Liver (tissue), 9 donors: ENCODE results near the gene NEK11. TPM values are rescaled to one million over a fixed set of nuclear protein-coding genes. Genes with fewer than 3 reads are reported as not detected.

Source experiments
- DNase-seq: peaks from one replicate; pipeline ENCODE4 v3.0.0-alpha.2; 2017; ENCODE audit warnings: low spot score
- H3K27ac ChIP-seq, 2 donors: one replicate each; pipeline ENCODE4 v1.7.0; 2013; ENCODE audit warnings: inconsistent platforms in 2 of 2, low read length in 2 of 2, control low read depth in 1 of 2, low read depth in 1 of 2, mild to moderate bottlenecking in 1 of 2
- H3K27me3 ChIP-seq, 4 donors: one replicate each; pipeline versions ENCODE4 v1.6.1 to v1.7.0; 2013; ENCODE audit warnings: low read length in 3 of 4, inconsistent platforms in 1 of 4, mild to moderate bottlenecking in 1 of 4, moderate library complexity in 1 of 4; ENCODE audit not compliant: control insufficient read depth in 4 of 4, insufficient read depth in 4 of 4
- H3K36me3 ChIP-seq, 4 donors: one replicate each; pipeline versions ENCODE4 v1.6.1 to v1.7.0; 2013; ENCODE audit warnings: low read length in 3 of 4, mild to moderate bottlenecking in 3 of 4, low read depth in 1 of 4, moderate library complexity in 1 of 4; ENCODE audit not compliant: control insufficient read depth in 4 of 4, insufficient read depth in 3 of 4
- H3K4me1 ChIP-seq, 4 donors: one replicate each; pipeline versions ENCODE4 v1.6.1 to v1.7.0; 2013; ENCODE audit warnings: low read length in 3 of 4, mild to moderate bottlenecking in 3 of 4, moderate library complexity in 1 of 4; ENCODE audit not compliant: control insufficient read depth in 4 of 4, insufficient read depth in 4 of 4
- H3K4me3 ChIP-seq, 3 donors: one replicate each; pipeline versions ENCODE4 v1.6.1 to v1.7.0; 2013; ENCODE audit warnings: low read length in 3 of 3, control low read depth in 1 of 3, low read depth in 1 of 3, mild to moderate bottlenecking in 1 of 3
- H3K9ac ChIP-seq, 2 donors: one replicate each; pipeline ENCODE4 v1.7.0; 2013; ENCODE audit warnings: low read length in 2 of 2, mild to moderate bottlenecking in 2 of 2, moderate library complexity in 2 of 2, control low read depth in 1 of 2, low read depth in 1 of 2
- H3K9me3 ChIP-seq, 4 donors: one replicate each; pipeline versions ENCODE4 v1.6.1 to v1.7.0; 2013; ENCODE audit warnings: low read length in 3 of 4; ENCODE audit not compliant: control insufficient read depth in 4 of 4
- EGR1 ChIP-seq, 2 donors: IDR thresholded peaks; 2 replicates each; pipeline ENCODE4 v1.6.1; 2016 to 2018; ENCODE audit warnings: antibody characterized with exemption in 2 of 2, low read depth in 2 of 2
- FOXA1 ChIP-seq: IDR thresholded peaks from 2 replicates; pipeline ENCODE4 v1.6.1; 2016; ENCODE audit warnings: antibody characterized with exemption
- FOXA2 ChIP-seq: IDR thresholded peaks from 2 replicates; pipeline ENCODE4 v1.6.1; 2016; ENCODE audit warnings: antibody characterized with exemption
- GABPA ChIP-seq, 2 donors: IDR thresholded peaks in 1 of 2; conservative IDR thresholded peaks in 1 of 2; 2 replicates each; pipeline ENCODE4 v1.6.1; 2016; ENCODE audit warnings: antibody characterized with exemption in 2 of 2, mild to moderate bottlenecking in 1 of 2, moderate library complexity in 1 of 2
- HNF4A ChIP-seq, 2 donors: conservative IDR thresholded peaks; 2 replicates each; pipeline ENCODE4 v1.6.1; 2016; ENCODE audit warnings: antibody characterized with exemption in 2 of 2, mild to moderate bottlenecking in 2 of 2
- HNF4G ChIP-seq: IDR thresholded peaks from 2 replicates; pipeline ENCODE4 v1.6.1; 2016; ENCODE audit warnings: antibody characterized with exemption
- JUND ChIP-seq, 2 donors: IDR thresholded peaks; 2 replicates each; pipeline ENCODE4 v1.6.1; 2016; ENCODE audit warnings: antibody characterized with exemption in 2 of 2
- MAX ChIP-seq: IDR thresholded peaks from 2 replicates; pipeline ENCODE4 v1.6.1; 2016; ENCODE audit warnings: antibody characterized with exemption
- NR2F2 ChIP-seq: IDR thresholded peaks from 2 replicates; pipeline ENCODE4 v1.6.1; 2016; ENCODE audit warnings: antibody characterized with exemption
- RAD21 ChIP-seq, 2 donors: IDR thresholded peaks; 2 replicates each; pipeline ENCODE4 v1.6.1; 2016; ENCODE audit warnings: antibody characterized with exemption in 2 of 2, mild to moderate bottlenecking in 2 of 2
- RXRA ChIP-seq, 2 donors: IDR thresholded peaks; 2 replicates each; pipeline ENCODE4 v1.6.1; 2017 to 2018; ENCODE audit warnings: antibody characterized with exemption in 2 of 2, mild to moderate bottlenecking in 1 of 2
- SP1 ChIP-seq: IDR thresholded peaks from 2 replicates; pipeline ENCODE4 v1.6.1; 2018; ENCODE audit warnings: antibody characterized with exemption, mild to moderate bottlenecking
- TAF1 ChIP-seq: conservative IDR thresholded peaks from 2 replicates; pipeline ENCODE4 v1.6.1; 2016; ENCODE audit warnings: antibody characterized with exemption, mild to moderate bottlenecking
- YY1 ChIP-seq: IDR thresholded peaks from 2 replicates; pipeline ENCODE4 v1.6.1; 2016; ENCODE audit warnings: antibody characterized with exemption, mild to moderate bottlenecking
- WGBS: extraction: QIAGEN DNeasy Blood & Tissue Kit; methylation state at CpG from one replicate; pipeline ENCODE4 v1.1.7; 2013; 5-methylcytosine and 5-hydroxymethylcytosine counted together
- polyA plus RNA-seq, 2 donors: library from polyadenylated mRNA; stranded (reverse) in 1 of 2; unstranded in 1 of 2; fragments of 200-250 nt in 1 of 2; fragments of >200 nt in 1 of 2; fragmentation: Nextera tagmentation in 1 of 2; extraction: Ambion mirVana in 1 of 2; gene quantifications; one replicate each; pipeline versions ENCODE4 v1.2.1 to v1.2.3, GENCODE V29; 2013 to 2015
- total RNA-seq, 2 donors: library from RNA; depleted of rRNA; stranded (reverse); fragments of >200 nt; gene quantifications; one replicate each; pipeline ENCODE4 v1.2.3, GENCODE V29; 2014
- TF ChIP-seq, protein P1 (sequence below): IDR thresholded peaks from 2 replicates; pipeline ENCODE4 v1.6.1; 2016; ENCODE audit warnings: antibody characterized with exemption
- TF ChIP-seq, protein P2 (sequence below): fragments of 150-350 bp; IDR thresholded peaks from 2 replicates; pipeline ENCODE4 v1.5.1; 2017; ENCODE audit warnings: improper control_type of control experiment, low read depth, low read length; ENCODE audit not compliant: missing input control
- TF ChIP-seq, protein P3 (sequence below): IDR thresholded peaks from 2 replicates; pipeline ENCODE4 v1.6.1; 2016; ENCODE audit warnings: antibody characterized with exemption
- TF ChIP-seq, protein P4 (sequence below): IDR thresholded peaks from 2 replicates; pipeline ENCODE4 v1.6.1; 2016; ENCODE audit warnings: antibody characterized with exemption, mild to moderate bottlenecking
- donor health status: healthy.
- donor health status: healthy.
- donor health status: healthy.
- donor health status: healthy.
- donor health status: healthy.

The NEK11 gene
- total and polyA plus RNA-seq, 4 donors, result 0.35 to 0.92 (median 0.69) TPM

DNA sequence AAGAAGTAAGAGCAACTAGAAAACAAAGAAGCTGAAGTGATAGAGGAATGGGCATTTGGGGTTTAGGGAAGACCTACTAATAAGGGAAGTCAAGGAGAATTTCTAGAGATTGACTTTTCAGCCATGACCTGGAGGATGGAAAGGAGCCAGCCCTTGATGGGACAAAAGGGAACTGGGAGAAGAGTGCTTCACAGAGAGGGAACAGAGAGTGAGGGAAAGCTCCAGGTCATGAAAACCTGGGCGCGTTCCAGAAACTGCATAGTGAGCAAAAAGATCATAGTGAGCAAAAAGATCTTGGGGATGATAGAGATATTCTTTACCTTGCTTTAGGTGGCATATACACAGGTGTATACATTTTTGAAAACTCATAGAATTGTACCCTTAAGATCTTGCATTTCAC lies 211.8 kb downstream of the NEK11 start:
- WGBS, result 96% methylated on average over 2 of the region's 2 CpGs
- Histone ChIP-seq H3K27ac (no peak overlapping the region), H3K27me3 (no peaks in the 10 kb centered on the region), H3K4me1 (no peaks in the 10 kb centered on the region), H3K9me3 (no peaks in the 10 kb centered on the region), H3K36me3 (no peaks in the 10 kb centered on the region), H3K4me3 (no peak overlapping the region), H3K9ac (no peak overlapping the region)
- TF ChIP-seq SP1, result no peak
- TF ChIP-seq FOXA2, result no peak
- no peak for TF ChIP-seq MAX
- TF ChIP-seq FOXA1, result no peak
- TF ChIP-seq YY1, result no peak
- TF ChIP-seq, protein P1, sequence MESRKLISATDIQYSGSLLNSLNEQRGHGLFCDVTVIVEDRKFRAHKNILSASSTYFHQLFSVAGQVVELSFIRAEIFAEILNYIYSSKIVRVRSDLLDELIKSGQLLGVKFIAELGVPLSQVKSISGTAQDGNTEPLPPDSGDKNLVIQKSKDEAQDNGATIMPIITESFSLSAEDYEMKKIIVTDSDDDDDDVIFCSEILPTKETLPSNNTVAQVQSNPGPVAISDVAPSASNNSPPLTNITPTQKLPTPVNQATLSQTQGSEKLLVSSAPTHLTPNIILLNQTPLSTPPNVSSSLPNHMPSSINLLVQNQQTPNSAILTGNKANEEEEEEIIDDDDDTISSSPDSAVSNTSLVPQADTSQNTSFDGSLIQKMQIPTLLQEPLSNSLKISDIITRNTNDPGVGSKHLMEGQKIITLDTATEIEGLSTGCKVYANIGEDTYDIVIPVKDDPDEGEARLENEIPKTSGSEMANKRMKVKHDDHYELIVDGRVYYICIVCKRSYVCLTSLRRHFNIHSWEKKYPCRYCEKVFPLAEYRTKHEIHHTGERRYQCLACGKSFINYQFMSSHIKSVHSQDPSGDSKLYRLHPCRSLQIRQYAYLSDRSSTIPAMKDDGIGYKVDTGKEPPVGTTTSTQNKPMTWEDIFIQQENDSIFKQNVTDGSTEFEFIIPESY, result no peak
- TF ChIP-seq, protein P2, sequence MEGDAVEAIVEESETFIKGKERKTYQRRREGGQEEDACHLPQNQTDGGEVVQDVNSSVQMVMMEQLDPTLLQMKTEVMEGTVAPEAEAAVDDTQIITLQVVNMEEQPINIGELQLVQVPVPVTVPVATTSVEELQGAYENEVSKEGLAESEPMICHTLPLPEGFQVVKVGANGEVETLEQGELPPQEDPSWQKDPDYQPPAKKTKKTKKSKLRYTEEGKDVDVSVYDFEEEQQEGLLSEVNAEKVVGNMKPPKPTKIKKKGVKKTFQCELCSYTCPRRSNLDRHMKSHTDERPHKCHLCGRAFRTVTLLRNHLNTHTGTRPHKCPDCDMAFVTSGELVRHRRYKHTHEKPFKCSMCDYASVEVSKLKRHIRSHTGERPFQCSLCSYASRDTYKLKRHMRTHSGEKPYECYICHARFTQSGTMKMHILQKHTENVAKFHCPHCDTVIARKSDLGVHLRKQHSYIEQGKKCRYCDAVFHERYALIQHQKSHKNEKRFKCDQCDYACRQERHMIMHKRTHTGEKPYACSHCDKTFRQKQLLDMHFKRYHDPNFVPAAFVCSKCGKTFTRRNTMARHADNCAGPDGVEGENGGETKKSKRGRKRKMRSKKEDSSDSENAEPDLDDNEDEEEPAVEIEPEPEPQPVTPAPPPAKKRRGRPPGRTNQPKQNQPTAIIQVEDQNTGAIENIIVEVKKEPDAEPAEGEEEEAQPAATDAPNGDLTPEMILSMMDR, result no peak
- no peak for TF ChIP-seq TAF1
- TF ChIP-seq GABPA (IDR thresholded peaks at IDR 0.05 in 1 of 2, conservative IDR thresholded peaks at IDR 0.05 in 1 of 2), result no peak
- TF ChIP-seq RXRA (IDR thresholded peaks at IDR 0.05), result no peak
- TF ChIP-seq NR2F2, result no peak
- TF ChIP-seq EGR1 (IDR thresholded peaks at IDR 0.05; ENCODE audit: low read depth in 2 of 2), result no peak
- TF ChIP-seq RAD21 (IDR thresholded peaks at IDR 0.05), result no peak
- TF ChIP-seq HNF4A (conservative IDR thresholded peaks at IDR 0.05), result no peak
- TF ChIP-seq, protein P3, sequence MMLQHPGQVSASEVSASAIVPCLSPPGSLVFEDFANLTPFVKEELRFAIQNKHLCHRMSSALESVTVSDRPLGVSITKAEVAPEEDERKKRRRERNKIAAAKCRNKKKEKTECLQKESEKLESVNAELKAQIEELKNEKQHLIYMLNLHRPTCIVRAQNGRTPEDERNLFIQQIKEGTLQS, result no peak
- no peak for DNase-seq

- H3K4me3 ChIP-seq, result no peak overlapping the region
- H3K4me1 ChIP-seq, result no peaks in the 10 kb centered on the region
- no peaks in the 10 kb centered on the region for H3K27me3 ChIP-seq
- 80% methylated on average over 3 of the region's 3 CpGs for WGBS
- no peaks in the 10 kb centered on the region for H3K36me3 ChIP-seq
- H3K9me3 ChIP-seq, result no peaks in the 10 kb centered on the region
- no peak for DNase-seq
- no peak overlapping the region for H3K27ac ChIP-seq
- H3K9ac ChIP-seq, result no peak overlapping the region
- TF ChIP-seq EGR1 (IDR thresholded peaks at IDR 0.05; ENCODE audit: low read depth in 2 of 2) (no peak), HNF4A (conservative IDR thresholded peaks at IDR 0.05) (no peak), RXRA (IDR thresholded peaks at IDR 0.05) (no peak), FOXA2 (no peak), SP1 (no peak), GABPA (IDR thresholded peaks at IDR 0.05 in 1 of 2, conservative IDR thresholded peaks at IDR 0.05 in 1 of 2) (no peak), JUND (IDR thresholded peaks at IDR 0.05) (no peak), NR2F2 (no peak), FOXA1 (no peak), HNF4G (no peak), MAX (no peak), TAF1 (no peak), RAD21 (IDR thresholded peaks at IDR 0.05) (no peak)
- TF ChIP-seq, protein P4, sequence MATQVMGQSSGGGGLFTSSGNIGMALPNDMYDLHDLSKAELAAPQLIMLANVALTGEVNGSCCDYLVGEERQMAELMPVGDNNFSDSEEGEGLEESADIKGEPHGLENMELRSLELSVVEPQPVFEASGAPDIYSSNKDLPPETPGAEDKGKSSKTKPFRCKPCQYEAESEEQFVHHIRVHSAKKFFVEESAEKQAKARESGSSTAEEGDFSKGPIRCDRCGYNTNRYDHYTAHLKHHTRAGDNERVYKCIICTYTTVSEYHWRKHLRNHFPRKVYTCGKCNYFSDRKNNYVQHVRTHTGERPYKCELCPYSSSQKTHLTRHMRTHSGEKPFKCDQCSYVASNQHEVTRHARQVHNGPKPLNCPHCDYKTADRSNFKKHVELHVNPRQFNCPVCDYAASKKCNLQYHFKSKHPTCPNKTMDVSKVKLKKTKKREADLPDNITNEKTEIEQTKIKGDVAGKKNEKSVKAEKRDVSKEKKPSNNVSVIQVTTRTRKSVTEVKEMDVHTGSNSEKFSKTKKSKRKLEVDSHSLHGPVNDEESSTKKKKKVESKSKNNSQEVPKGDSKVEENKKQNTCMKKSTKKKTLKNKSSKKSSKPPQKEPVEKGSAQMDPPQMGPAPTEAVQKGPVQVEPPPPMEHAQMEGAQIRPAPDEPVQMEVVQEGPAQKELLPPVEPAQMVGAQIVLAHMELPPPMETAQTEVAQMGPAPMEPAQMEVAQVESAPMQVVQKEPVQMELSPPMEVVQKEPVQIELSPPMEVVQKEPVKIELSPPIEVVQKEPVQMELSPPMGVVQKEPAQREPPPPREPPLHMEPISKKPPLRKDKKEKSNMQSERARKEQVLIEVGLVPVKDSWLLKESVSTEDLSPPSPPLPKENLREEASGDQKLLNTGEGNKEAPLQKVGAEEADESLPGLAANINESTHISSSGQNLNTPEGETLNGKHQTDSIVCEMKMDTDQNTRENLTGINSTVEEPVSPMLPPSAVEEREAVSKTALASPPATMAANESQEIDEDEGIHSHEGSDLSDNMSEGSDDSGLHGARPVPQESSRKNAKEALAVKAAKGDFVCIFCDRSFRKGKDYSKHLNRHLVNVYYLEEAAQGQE, result no peak
- TF ChIP-seq, protein P1, result no peak
- TF ChIP-seq, protein P3, result no peak
- TF ChIP-seq, protein P2, result no peak
These were observed 212.6 kb downstream of the NEK11 start for GRCh38 chr3:131239267-131239666.
